ENCODE results near the gene HTR5A.

DNA sequence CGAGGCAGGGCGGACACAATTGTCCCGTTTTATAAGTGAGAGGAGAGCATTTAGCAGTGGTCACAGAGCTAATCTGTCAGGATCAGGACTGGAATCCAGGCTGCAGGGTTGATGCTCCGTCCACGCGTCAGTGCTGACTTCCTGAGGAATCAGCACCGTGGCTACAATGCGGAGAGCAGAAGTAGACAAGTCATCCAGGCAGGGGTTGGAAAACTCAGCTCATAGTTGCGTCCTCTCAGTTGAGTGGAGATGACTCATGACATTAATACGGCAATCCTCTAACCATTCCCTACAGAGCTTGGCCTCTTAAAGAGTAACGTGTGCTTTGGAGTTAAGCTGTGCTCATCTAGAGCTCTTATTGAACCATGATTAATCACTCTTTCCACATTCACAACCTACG lies 17.1 kb upstream of the HTR5A start:
- no peak for TF ChIP-seq MTA2 (IDR thresholded peaks at IDR 0.05; ENCODE audit: low read depth)
- TF ChIP-seq EP300 (IDR thresholded peaks at IDR 0.05; ENCODE audit: borderline replicate concordance in 1 of 2, control insufficient read depth in 1 of 2, low read depth in 2 of 2, low read length in 2 of 2), result no peak
- no peak for TF ChIP-seq SP1 (IDR thresholded peaks at IDR 0.05; ENCODE audit: low read depth, low read length)
- TF ChIP-seq RELA (IDR thresholded peaks at IDR 0.05; ENCODE audit: borderline replicate concordance, partially characterized antibody), result no peak
- no peak for TF ChIP-seq CTCF (IDR thresholded peaks at IDR 0.05 in 2 of 3, conservative IDR thresholded peaks at IDR 0.05 in 1 of 3; ENCODE audit: control insufficient read depth in 2 of 3, extremely low read depth in 1 of 3, insufficient read depth in 1 of 3, low read depth in 3 of 3, low read length in 3 of 3)
- TF ChIP-seq NFYB (IDR thresholded peaks at IDR 0.05; ENCODE audit: insufficient read depth, low read depth, low read length), result no peak
- TF ChIP-seq TCF3 (IDR thresholded peaks at IDR 0.05; ENCODE audit: borderline replicate concordance, insufficient read depth, low read depth, low read length), result no peak
- no peak for TF ChIP-seq POLR2AphosphoS2 (IDR thresholded peaks at IDR 0.05; ENCODE audit: low read depth, low read length)

Measured in GM12878 (cell line).